Psoas muscle (tissue), 8 donors: ENCODE results near the gene RNF130. TPM values are rescaled to one million over a fixed set of nuclear protein-coding genes. Genes with fewer than 3 reads are reported as not detected.
"Not testable (repeated sequence)": the region's sequence is repeated elsewhere in the genome, so short reads cannot be mapped to it uniquely, and the experiment has no call there.

Source experiments
- ATAC-seq, 4 donors: fragments of 200-7000 bp; cut with Tn5 transposase; one replicate each; pipeline ENCODE4 v1.9.1; 2020; ENCODE audit warnings: moderate library complexity in 3 of 4, mild to moderate bottlenecking in 2 of 4
- DNase-seq, 2 donors: peaks; one replicate each; pipeline ENCODE4 v3.0.0-alpha.2; 2020
- H3K27ac ChIP-seq: fragments of 200-600 bp; one replicate; pipeline ENCODE4 v1.8.0; 2022
- H3K27me3 ChIP-seq, 3 donors: fragments of 200-600 bp in 1 of 3; one replicate each; pipeline versions ENCODE4 v1.6.1 to v1.8.0; 2013 to 2022; ENCODE audit warnings: low read length in 2 of 3, mild to moderate bottlenecking in 2 of 3, moderate library complexity in 1 of 3; ENCODE audit not compliant: insufficient read depth in 3 of 3
- H3K36me3 ChIP-seq, 2 donors: fragments of 200-600 bp in 1 of 2; one replicate each; pipeline versions ENCODE4 v1.6.1 to v1.8.0; 2013 to 2022; ENCODE audit warnings: low read depth in 1 of 2, mild to moderate bottlenecking in 1 of 2, moderate library complexity in 1 of 2; ENCODE audit not compliant: insufficient read depth in 1 of 2
- H3K4me1 ChIP-seq: fragments of 200-600 bp; one replicate; pipeline ENCODE4 v1.8.0; 2022
- H3K4me3 ChIP-seq: fragments of 200-600 bp; one replicate; pipeline ENCODE4 v1.8.0; 2022; ENCODE audit warnings: mild to moderate bottlenecking
- H3K9me3 ChIP-seq: fragments of 200-600 bp; one replicate; pipeline ENCODE4 v1.8.0; 2022
- WGBS, 3 donors: extraction: QIAGEN DNeasy Blood & Tissue Kit; methylation state at CpG; one replicate each; pipeline versions ENCODE4 v1.1.6 to v1.1.7; 2013; 5-methylcytosine and 5-hydroxymethylcytosine counted together
- intact Hi-C, 2 donors: fragments of 100-400 bp; cut with DNase I; formaldehyde crosslinking; loops; one replicate each; pipeline versions ENCODE4 v1.11.0 to v1.14.2; 2022
- polyA plus RNA-seq, 3 donors: library from polyadenylated mRNA; stranded (reverse); fragments of 200-250 nt; gene quantifications; one replicate each; pipeline ENCODE4 v1.2.3, GENCODE V29; 2013
- total RNA-seq, 4 donors: library from RNA; stranded (reverse); fragmentation: NEBNext Ultra II Directional in 2 of 4; extraction: Animal tissue kit (Norgen Biotek cat#: 25700) in 2 of 4; gene quantifications; one replicate each; pipeline versions ENCODE4 v1.2.1 to v1.2.4, GENCODE V29; 2021 to 2023
- TF ChIP-seq, protein P1 (sequence below): fragments of 200-600 bp; IDR thresholded peaks from one replicate; pipeline ENCODE4 v1.8.0; 2022; ENCODE audit warnings: antibody characterized with exemption
- donor health status: healthy with polysubstance abuse.
- donor health status: DM: no; HTN: no; CAD: no; lungs with moderate emphysema.
- donor health status: Bipolar disorder and iron deficiency.
- donor health status: healthy.
- donor health status: DM: yes; HTN: yes; CAD: no.
- donor health status: DM: no; HTN: no; CAD: no.
- donor health status: DM: no; HTN: no; CAD: no.
- donor health status: DM: yes; HTN: yes; CAD: no.

Gene RNF130
- total and polyA plus RNA-seq, 7 donors = 34.1 to 45.3 (median 37.2) TPM

DNA sequence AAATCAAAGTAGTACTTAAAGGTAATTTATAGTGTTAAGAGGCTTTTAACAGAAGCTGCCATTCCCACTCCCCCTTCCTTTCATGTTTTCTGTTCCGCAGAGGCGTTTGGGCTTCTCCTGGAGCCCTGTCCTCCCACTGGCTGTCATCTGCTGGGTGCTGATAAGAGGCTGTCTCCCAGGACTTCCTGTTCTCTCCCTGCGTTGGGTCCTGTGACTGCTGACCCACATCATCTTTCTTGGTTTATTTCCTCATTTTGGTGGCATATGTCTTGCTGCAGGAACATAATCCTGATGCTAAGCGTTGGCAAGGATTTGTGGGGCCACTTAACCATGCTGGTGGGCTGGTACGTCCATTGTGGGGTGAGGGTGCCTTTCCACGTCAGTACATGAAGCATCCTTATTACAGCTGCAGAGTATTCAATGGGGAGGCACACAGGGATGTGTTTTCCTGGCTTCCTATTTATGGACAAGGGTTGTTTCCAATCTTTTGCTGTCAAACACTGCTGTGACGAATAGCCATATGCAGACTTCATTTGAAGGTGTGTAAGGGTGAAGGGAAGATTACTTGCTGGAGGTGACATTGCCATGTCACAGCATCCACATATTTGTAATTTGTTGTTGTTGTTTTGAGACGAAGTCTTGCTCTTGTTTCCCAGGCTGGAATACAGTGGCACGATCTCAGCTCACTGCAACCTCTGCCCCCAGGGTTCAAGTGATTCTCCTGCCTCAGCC, 22.3 kb upstream of the RNF130 start:
- 80 to 82% (median 81%) methylated on average over 9 of the region's 9 CpGs for WGBS, 3 donors
- TF ChIP-seq, protein P1, sequence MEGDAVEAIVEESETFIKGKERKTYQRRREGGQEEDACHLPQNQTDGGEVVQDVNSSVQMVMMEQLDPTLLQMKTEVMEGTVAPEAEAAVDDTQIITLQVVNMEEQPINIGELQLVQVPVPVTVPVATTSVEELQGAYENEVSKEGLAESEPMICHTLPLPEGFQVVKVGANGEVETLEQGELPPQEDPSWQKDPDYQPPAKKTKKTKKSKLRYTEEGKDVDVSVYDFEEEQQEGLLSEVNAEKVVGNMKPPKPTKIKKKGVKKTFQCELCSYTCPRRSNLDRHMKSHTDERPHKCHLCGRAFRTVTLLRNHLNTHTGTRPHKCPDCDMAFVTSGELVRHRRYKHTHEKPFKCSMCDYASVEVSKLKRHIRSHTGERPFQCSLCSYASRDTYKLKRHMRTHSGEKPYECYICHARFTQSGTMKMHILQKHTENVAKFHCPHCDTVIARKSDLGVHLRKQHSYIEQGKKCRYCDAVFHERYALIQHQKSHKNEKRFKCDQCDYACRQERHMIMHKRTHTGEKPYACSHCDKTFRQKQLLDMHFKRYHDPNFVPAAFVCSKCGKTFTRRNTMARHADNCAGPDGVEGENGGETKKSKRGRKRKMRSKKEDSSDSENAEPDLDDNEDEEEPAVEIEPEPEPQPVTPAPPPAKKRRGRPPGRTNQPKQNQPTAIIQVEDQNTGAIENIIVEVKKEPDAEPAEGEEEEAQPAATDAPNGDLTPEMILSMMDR = no peak
- Histone ChIP-seq H3K27me3 (peaks cover 0 to 4% (median 2%) of the 10 kb centered on the region in 3 donors), H3K36me3 (no peaks in the 10 kb centered on the region), H3K4me3 (no peak overlapping the region), H3K27ac (no peak overlapping the region), H3K4me1 (peaks cover 4% of the 10 kb centered on the region), H3K9me3 (no peaks in the 10 kb centered on the region)
- no peak for ATAC-seq
- DNase-seq = no peak
- intact Hi-C loops = loop anchor here (5.0 to 10.0 kb wide), 3 partner anchors 107 to 289 kb away; partner anchors contain the start of gene MGAT4B (in 1 of the 2)

DNA sequence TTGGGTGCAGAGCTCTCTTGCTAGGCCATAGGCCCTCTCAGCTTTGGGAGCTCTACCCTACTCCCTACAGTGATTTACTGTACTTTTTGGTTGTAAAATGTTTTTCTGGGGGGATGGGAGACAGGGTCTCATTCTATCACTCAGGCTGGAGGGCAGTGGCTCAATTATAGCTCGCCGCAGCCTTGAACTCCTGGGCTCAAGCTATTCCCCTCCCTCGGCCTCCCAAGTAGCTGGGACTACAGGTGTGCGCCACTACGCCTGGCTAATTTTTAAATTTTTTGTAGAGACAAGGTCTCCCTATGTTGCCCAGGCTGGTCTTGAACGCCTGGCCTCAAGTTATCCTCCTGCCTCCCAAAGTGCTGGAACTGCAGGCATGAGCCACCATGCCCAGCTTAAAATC, 21.7 kb upstream of the RNF130 start:
- Histone ChIP-seq H3K9me3 (no peaks in the 10 kb centered on the region), H3K27ac (no peak overlapping the region), H3K27me3 (peaks cover 0 to 4% (median 1%) of the 10 kb centered on the region in 3 donors), H3K4me3 (no peak overlapping the region), H3K36me3 (no peaks in the 10 kb centered on the region), H3K4me1 (peaks cover 4% of the 10 kb centered on the region)
- ATAC-seq (no peak), DNase-seq (no peak)
- intact Hi-C loops = loop anchor here (5.0 to 10.0 kb wide), 3 partner anchors 106 to 288 kb away; partner anchors contain the start of gene MGAT4B (in 1 of the 2)
- 94 to 97% (median 94%) methylated on average over 6 of the region's 6 CpGs for WGBS, 3 donors
- TF ChIP-seq, protein P1 = no peak

DNA sequence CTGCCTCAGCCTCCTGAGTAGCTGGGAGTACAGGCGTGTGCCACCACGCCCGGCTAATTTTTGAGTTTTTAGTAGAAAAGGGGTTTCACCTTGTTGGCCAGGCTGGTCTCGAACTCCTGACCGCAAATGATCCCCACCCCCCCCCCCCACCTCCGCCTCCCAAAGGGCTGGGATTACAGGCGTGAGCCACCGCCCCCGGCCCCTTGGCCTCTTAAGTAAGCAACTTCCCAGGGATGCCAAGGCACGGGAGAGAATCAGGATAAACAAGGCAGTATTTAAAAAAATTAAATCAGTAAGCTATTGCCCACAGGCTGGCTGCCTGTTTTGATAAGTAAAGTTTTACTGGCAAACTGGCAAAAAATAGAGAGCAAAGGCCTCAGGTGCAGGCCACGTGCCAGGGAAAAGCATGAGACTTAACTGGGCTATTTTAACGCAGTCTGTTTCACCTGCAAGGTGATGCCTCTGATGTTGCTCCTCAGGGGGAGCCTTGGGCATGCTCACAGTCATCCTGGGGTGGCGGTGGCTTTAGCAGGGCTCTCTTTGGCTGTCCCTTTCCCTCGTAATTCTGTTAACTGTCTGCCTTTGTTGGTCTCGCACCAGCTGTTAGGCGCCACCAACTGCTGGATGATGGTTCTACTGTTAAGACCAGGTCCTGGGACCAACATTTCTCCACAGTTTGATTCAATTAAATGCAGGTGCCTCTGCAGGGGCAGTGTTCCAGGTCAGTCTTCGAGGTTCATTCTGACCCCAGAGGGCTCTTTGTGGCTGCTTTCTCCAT, 19.4 kb upstream of the RNF130 start:
- no peaks in the 10 kb centered on the region for H3K27me3 ChIP-seq
- 19 to 23% (median 23%) methylated on average over 17 of the region's 17 CpGs for WGBS, 3 donors
- H3K4me3 ChIP-seq = peak overlapping the region; percentile 67
- H3K4me1 ChIP-seq = peaks cover 4% of the 10 kb centered on the region
- no peak for DNase-seq
- intact Hi-C loops = loop anchor here (2.0 to 10.0 kb wide), 4 partner anchors 102 to 286 kb away; partner anchors contain the start of gene MGAT4B (in 1 of the 2)
- ATAC-seq = peak in 1 of 4 donors; percentile 55
- no peaks in the 10 kb centered on the region for H3K36me3 ChIP-seq
- TF ChIP-seq, protein P1 = no peak
- H3K9me3 ChIP-seq = no peaks in the 10 kb centered on the region
- H3K27ac ChIP-seq = no peak overlapping the region

DNA sequence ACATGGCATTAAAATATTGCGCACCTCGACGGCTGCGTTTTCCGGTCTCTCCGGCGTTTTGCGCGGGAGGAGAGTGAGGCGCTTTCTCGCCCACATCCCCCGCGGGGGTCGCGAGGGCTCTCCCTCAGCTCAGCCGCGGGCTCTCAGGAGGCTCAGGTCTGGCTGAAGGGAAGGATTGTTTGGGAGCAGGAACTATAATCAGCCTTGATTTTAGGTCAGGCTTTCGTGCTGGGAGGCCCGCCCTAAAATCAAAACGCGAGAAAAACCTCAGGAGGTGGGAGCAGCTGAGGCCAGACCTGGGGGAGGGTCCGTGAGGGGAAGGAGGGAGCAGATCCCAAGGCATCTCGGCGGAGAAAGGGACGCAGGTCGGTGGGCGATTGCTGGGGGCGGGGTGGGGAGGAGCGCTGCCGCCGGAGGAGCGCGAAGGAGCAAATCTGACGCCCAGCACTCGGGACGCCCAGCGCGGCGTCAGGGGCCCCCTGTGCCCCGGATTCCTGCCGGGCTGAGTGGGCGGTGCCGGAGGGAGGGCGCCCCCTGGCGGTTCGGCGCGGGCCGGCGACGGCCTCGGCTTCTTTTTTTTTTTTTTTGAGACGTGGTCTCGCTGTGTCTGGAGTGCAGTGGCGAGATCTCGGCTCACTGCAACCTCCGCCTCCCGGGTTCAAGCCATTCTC, 18.7 kb upstream of the RNF130 start:
- H3K9me3 ChIP-seq = no peaks in the 10 kb centered on the region
- ATAC-seq (peak; percentile 89 to 95 (median 91)), DNase-seq (peak; percentile 76 to 87)
- 2 to 3% (median 3%) methylated on average over 44 to 58 of the region's 58 CpGs for WGBS, 3 donors
- peak overlapping the region; percentile 31 for H3K27ac ChIP-seq
- intact Hi-C loops = loop anchor here (2.0 to 10.0 kb wide), 4 partner anchors 101 to 285 kb away; partner anchors contain the start of gene MGAT4B (in 1 of the 2)
- no peaks in the 10 kb centered on the region for H3K27me3 ChIP-seq
- H3K4me1 ChIP-seq = peaks cover 4% of the 10 kb centered on the region
- H3K4me3 ChIP-seq = peak overlapping the region; percentile 67
- TF ChIP-seq, protein P1 = peak; percentile 93
- H3K36me3 ChIP-seq = no peaks in the 10 kb centered on the region

DNA sequence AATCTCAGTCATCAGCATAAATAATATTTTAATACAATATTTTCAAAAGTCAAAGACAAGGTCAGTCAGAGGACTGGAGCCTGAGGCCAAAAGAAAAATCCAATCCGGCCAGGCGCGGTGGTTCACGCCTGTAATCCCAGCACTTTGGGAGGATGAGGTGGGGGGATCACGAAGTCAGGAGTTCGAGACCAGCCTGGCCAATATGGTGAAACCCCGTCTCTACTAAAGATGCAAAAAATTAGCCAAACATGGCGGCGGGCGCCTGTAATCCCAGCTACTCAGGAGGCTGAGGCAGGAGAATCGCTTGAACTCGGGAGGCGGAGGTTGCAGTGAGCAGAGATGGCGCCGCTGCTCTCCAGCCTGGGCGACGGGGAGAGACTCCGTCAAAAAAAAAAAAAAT, 18.1 kb upstream of the RNF130 start:
- WGBS, 3 donors = 72 to 82% (median 75%) methylated on average over 18 of the region's 18 CpGs
- not testable (repeated sequence) for H3K27ac ChIP-seq

More for the DNA sequence above, 18.1 kb upstream of the RNF130 start:
- not testable (repeated sequence) for DNase-seq, H3K9me3 ChIP-seq, H3K27me3 ChIP-seq, H3K36me3 ChIP-seq, H3K4me1 ChIP-seq, ATAC-seq
- intact Hi-C loops = loop anchor here (2.0 to 10.0 kb wide), 4 partner anchors 101 to 285 kb away; partner anchors contain the start of gene MGAT4B (in 1 of the 2)
- peak overlapping the region; percentile 67 for H3K4me3 ChIP-seq
